Endodermal cell (in vitro differentiated cells): ENCODE results near the gene TPRN. TPM values are rescaled to one million over a fixed set of nuclear protein-coding genes. Genes with fewer than 3 reads are reported as not detected.

ENCODE experiments used
- DNase-seq: peaks from one replicate; pipeline ENCODE4 v3.0.0-alpha.2; 2017
- H3K27ac ChIP-seq: 2 replicates; pipeline ENCODE4 v1.5.1; 2013; ENCODE audit warnings: mild to moderate bottlenecking, low read depth, low read length, moderate library complexity
- H3K27me3 ChIP-seq: 2 replicates; pipeline ENCODE4 v1.6.1; 2013; ENCODE audit warnings: mild to moderate bottlenecking, low read length, moderate library complexity; ENCODE audit not compliant: insufficient read depth, control insufficient read depth, poor library complexity, severe bottlenecking
- H3K36me3 ChIP-seq: 2 replicates; pipeline ENCODE4 v1.7.0; 2013; ENCODE audit warnings: mild to moderate bottlenecking, low read length, moderate library complexity; ENCODE audit not compliant: control insufficient read depth, insufficient read depth
- H3K4me1 ChIP-seq: one replicate; pipeline ENCODE4 v1.7.0; 2013; ENCODE audit warnings: low read length; ENCODE audit not compliant: control insufficient read depth, insufficient read depth
- H3K4me3 ChIP-seq: 2 replicates; pipeline ENCODE4 v1.5.1; 2013; ENCODE audit warnings: mild to moderate bottlenecking, low read length, moderate library complexity
- H3K9ac ChIP-seq: 2 replicates; pipeline ENCODE4 v1.6.1; 2013; ENCODE audit warnings: mild to moderate bottlenecking, low read length, moderate library complexity; ENCODE audit not compliant: poor library complexity, severe bottlenecking; ENCODE audit errors: extremely low read depth
- H3K9me3 ChIP-seq: 2 replicates; pipeline ENCODE4 v1.6.1; 2013; ENCODE audit warnings: mild to moderate bottlenecking, low read length, moderate library complexity; ENCODE audit not compliant: control insufficient read depth
- H3K27ac Mint-ChIP-seq: 2 replicates; pipeline ENCODE4 v1.8.0; 2020; ENCODE audit warnings: mixed read lengths
- H3K27me3 Mint-ChIP-seq: 2 replicates; pipeline ENCODE4 v1.8.0; 2021; ENCODE audit warnings: mild to moderate bottlenecking, mixed read lengths; ENCODE audit not compliant: insufficient read depth
- H3K36me3 Mint-ChIP-seq: 2 replicates; pipeline ENCODE4 v1.8.0; 2020; ENCODE audit warnings: low read depth, mixed read lengths
- H3K4me1 Mint-ChIP-seq: 2 replicates; pipeline ENCODE4 v1.8.0; 2020; ENCODE audit warnings: mixed read lengths
- H3K4me3 Mint-ChIP-seq: 2 replicates; pipeline ENCODE4 v1.8.0; 2020; ENCODE audit warnings: mild to moderate bottlenecking, moderate library complexity, mixed read lengths
- H3K9me3 Mint-ChIP-seq: 2 replicates; pipeline ENCODE4 v1.8.0; 2020; ENCODE audit warnings: mild to moderate bottlenecking, mixed read lengths
- CTCF ChIP-seq: fragments of 200-600 bp; sonication (generic); conservative IDR thresholded peaks from 2 replicates; pipeline ENCODE4 v1.5.0; 2021; ENCODE audit warnings: antibody characterized with exemption, mild to moderate bottlenecking
- WGBS, 2 experiments: methylation state at CpG; one replicate each; pipeline versions ENCODE4 v1.1.5 to v1.1.7; 2013; ENCODE audit warnings: missing lambda C conversion rate in 2 of 2, mixed read lengths in 1 of 2; ENCODE audit not compliant: insufficient coverage in 1 of 2, insufficient read length in 1 of 2; 5-methylcytosine and 5-hydroxymethylcytosine counted together
- total RNA-seq, 2 donors: library from RNA; stranded (reverse); fragmentation: NEBNext Ultra II Directional in 1 of 2; extraction: Animal tissue kit (Norgen Biotek cat#: 25700) in 1 of 2; gene quantifications; 2 replicates in 1 of 2; 3 replicates in 1 of 2; pipeline ENCODE4 v1.2.1, GENCODE V29; 2021

The TPRN gene
- total RNA-seq, 2 donors from 2014 or later = 19.0 to 23.9 TPM

DNA sequence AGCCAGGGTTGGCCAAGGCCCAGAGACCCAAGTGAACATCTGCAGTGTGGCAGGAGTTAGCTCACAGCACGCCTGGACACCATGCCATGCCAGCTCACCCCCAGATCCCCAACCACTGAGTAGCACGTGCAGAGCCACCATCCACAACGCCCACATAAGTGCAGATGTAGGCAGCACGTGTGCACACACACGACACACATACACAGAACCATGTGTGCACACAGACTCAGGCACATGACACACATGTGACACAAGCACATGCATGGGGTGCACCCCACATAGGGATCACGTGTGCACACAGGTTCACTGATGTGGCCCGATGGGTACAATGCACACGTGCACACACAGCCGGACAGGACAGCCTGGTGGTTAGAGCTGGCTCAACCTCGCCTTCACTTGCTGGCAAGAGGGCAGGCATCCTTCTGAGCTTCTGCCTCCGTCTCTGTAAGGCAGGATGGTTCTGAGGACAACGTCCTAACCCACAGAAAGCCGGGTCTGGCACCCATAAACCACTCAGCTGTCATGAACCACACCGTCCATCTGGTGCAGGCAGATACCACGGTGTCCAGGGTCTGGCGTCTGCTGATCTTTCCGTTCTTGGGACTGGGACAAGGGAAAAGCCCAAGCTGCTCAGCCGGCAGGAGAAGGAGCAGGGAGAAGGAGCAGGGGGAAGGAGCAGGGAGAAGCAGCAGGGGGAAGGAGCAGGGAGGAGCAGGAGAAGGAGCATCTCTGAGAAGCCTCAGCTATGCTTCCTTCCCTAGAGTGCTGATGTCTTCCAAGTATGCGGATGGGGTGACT is 42.7 kb downstream of the TPRN start:
- Mint-ChIP-seq H3K4me1 (no peaks in the 10 kb centered on the region), H3K4me3 (no peak overlapping the region), H3K36me3 (no peaks in the 10 kb centered on the region), H3K9me3 (no peaks in the 10 kb centered on the region), H3K27me3 (peaks cover 81% of the 10 kb centered on the region), H3K27ac (no peak overlapping the region)
- peaks cover 79% of the 10 kb centered on the region for H3K27me3 ChIP-seq
- H3K4me3 ChIP-seq = no peak overlapping the region
- no peak overlapping the region for H3K27ac ChIP-seq
- no peaks in the 10 kb centered on the region for H3K9me3 ChIP-seq
- no peak overlapping the region for H3K9ac ChIP-seq
- no peak for TF ChIP-seq CTCF
- DNase-seq = no peak
- H3K4me1 ChIP-seq = no peaks in the 10 kb centered on the region
- 67 to 76% methylated on average over 17 to 19 of the region's 19 CpGs for WGBS, 2 experiments
- no peaks in the 10 kb centered on the region for H3K36me3 ChIP-seq

- TF ChIP-seq CTCF = no peak
- H3K36me3 Mint-ChIP-seq = no peaks in the 10 kb centered on the region
- WGBS, 2 experiments = 55 to 59% methylated on average over 29 to 65 of the region's 65 CpGs
- peaks cover 71% of the 10 kb centered on the region for H3K27me3 Mint-ChIP-seq
- no peaks in the 10 kb centered on the region for H3K9me3 Mint-ChIP-seq
- Histone ChIP-seq H3K9me3 (no peaks in the 10 kb centered on the region), H3K4me1 (no peaks in the 10 kb centered on the region), H3K27ac (no peak overlapping the region), H3K27me3 (peaks cover 74% of the 10 kb centered on the region), H3K4me3 (no peak overlapping the region), H3K9ac (no peak overlapping the region), H3K36me3 (no peaks in the 10 kb centered on the region)
- DNase-seq = peak; percentile 82
- H3K4me3 Mint-ChIP-seq = no peak overlapping the region
- no peaks in the 10 kb centered on the region for H3K4me1 Mint-ChIP-seq
- no peak overlapping the region for H3K27ac Mint-ChIP-seq
These were observed 43.8 kb downstream of the TPRN start for GRCh38 chr9:137156567-137157375.

DNA sequence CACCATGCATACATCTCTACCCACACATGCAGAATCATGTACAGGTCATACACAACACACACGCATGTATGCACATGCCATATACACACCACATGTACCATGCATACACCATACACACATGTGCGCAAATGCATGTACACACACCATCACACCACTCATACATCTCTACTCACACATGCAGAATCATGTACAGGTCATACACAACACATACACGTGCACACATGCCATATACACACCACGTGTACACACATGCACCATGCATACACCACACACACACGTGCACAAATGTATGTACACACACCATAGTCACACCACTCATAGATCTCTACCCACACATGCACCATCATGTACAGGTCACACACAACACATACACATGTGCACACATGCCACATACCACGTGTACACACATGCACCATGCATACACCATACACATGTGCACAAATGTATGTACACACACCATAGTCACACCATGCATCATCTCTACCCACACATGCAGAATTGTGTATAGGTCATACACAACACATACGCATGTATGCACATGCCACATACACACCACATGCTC is 47.6 kb downstream of the TPRN start:
- Mint-ChIP-seq H3K4me1 (no peaks in the 10 kb centered on the region), H3K9me3 (no peaks in the 10 kb centered on the region), H3K36me3 (no peaks in the 10 kb centered on the region), H3K27me3 (peaks cover 42% of the 10 kb centered on the region), H3K27ac (no peak overlapping the region), H3K4me3 (no peak overlapping the region)
- TF ChIP-seq CTCF = no peak
- WGBS, 2 experiments = 81 to 88% methylated on average over 6 to 7 of the region's 7 CpGs
- H3K9ac ChIP-seq = no peak overlapping the region
- no peak overlapping the region for H3K4me3 ChIP-seq
- H3K27me3 ChIP-seq = peaks cover 35% of the 10 kb centered on the region
- no peaks in the 10 kb centered on the region for H3K9me3 ChIP-seq
- DNase-seq = no peak
- no peaks in the 10 kb centered on the region for H3K4me1 ChIP-seq
- no peak overlapping the region for H3K27ac ChIP-seq
- H3K36me3 ChIP-seq = no peaks in the 10 kb centered on the region
